Stimulated activated CD8-positive, alpha-beta memory T cell treated with anti-CD3 and anti-CD28 coated beads, Interleukin-4, amount 100 ng/mL, for 1 hour (primary cell): ENCODE measurements around the gene ITCH.
"Not testable (repeated sequence)": the region's sequence is repeated elsewhere in the genome, so short reads cannot be mapped to it uniquely, and the experiment has no call there.

Source experiments
- DNase-seq, 2 donors: peaks; one replicate each; pipeline ENCODE4 v3.0.0-alpha.2; 2020; ENCODE audit warnings: low read depth in 2 of 2, low spot score in 1 of 2

Gene ITCH

GRCh38 chr20:34377072-34377847, 14.2 kb downstream of the ITCH start:
- no peak for DNase-seq

GRCh38 chr20:34382174-34382573, 19.1 kb downstream of the ITCH start:
- no peak for DNase-seq

- not testable (repeated sequence) for DNase-seq
Measured at GRCh38 chr20:34382877-34383455, 19.9 kb downstream of the ITCH start.

- DNase-seq: no peak
Measured at GRCh38 chr20:34385464-34385863, 22.4 kb downstream of the ITCH start.

- DNase-seq: no peak
Measured at GRCh38 chr20:34388000-34388399, 24.9 kb downstream of the ITCH start.

GRCh38 chr20:34388678-34389077, 25.6 kb downstream of the ITCH start:
- no peak for DNase-seq

GRCh38 chr20:34389206-34389953, 26.3 kb downstream of the ITCH start:
- DNase-seq: no peak

- DNase-seq: no peak
Measured at GRCh38 chr20:34389954-34390555, 27.0 kb downstream of the ITCH start.

- DNase-seq: no peak
Measured at GRCh38 chr20:34396408-34396807, 33.3 kb downstream of the ITCH start.

- no peak for DNase-seq
Measured at GRCh38 chr20:34397096-34397495, 34.0 kb downstream of the ITCH start.

- not testable (repeated sequence) for DNase-seq
Measured at GRCh38 chr20:34400776-34401175, 37.7 kb downstream of the ITCH start.

- no peak for DNase-seq
Measured at GRCh38 chr20:34401741-34402455, 38.8 kb downstream of the ITCH start.

GRCh38 chr20:34402461-34402860, 39.4 kb downstream of the ITCH start:
- no peak for DNase-seq

- no peak for DNase-seq
Measured at GRCh38 chr20:34403063-34403827, 40.2 kb downstream of the ITCH start.

GRCh38 chr20:34403908-34404307, 40.8 kb downstream of the ITCH start:
- no peak for DNase-seq

- no peak for DNase-seq
Measured at GRCh38 chr20:34404803-34405202, 41.7 kb downstream of the ITCH start.

- DNase-seq: not testable (repeated sequence)
Measured at GRCh38 chr20:34405247-34405651, 42.2 kb downstream of the ITCH start.

- not testable (repeated sequence) for DNase-seq
Measured at GRCh38 chr20:34405942-34406341, 42.9 kb downstream of the ITCH start.

GRCh38 chr20:34407962-34408474, 44.9 kb downstream of the ITCH start:
- DNase-seq: no peak

- DNase-seq: no peak
Measured at GRCh38 chr20:34410336-34410735, 47.3 kb downstream of the ITCH start.
